Posterior vena cava (tissue), 2 donors: Measurements from ENCODE around the gene ARL14EP. TPM values are rescaled to one million over a fixed set of nuclear protein-coding genes. Genes with fewer than 3 reads are reported as not detected.

Source experiments
- DNase-seq: peaks from one replicate; pipeline ENCODE4 v3.0.0-alpha.2; 2020; ENCODE audit warnings: low spot score
- intact Hi-C, 2 donors: fragments of 100-400 bp; cut with DNase I; formaldehyde crosslinking; loops; one replicate each; pipeline versions ENCODE4 v1.14.1 to v1.14.2; 2022 to 2023
- total RNA-seq, 2 donors: library from RNA; stranded (reverse); fragmentation: NEBNext Ultra II Directional; extraction: Animal tissue kit (Norgen Biotek cat#: 25700); gene quantifications; one replicate each; pipeline ENCODE4 v1.2.1, GENCODE V29; 2021
- donor health status: DM: yes; HTN: yes; CAD: no.
- donor health status: DM: yes; HTN: yes; CAD: no.

ARL14EP gene
- total RNA-seq, 2 donors from 2014 or later, result 22.7 to 28.0 TPM

- intact Hi-C loops, result no loop called here
- DNase-seq, result no peak
Measured at GRCh38 chr11:30364837-30365482, 42.1 kb downstream of the ARL14EP start.

GRCh38 chr11:30365793-30366517 lies 43.1 kb downstream of the ARL14EP start:
- intact Hi-C loops, result no loop called here
- no peak for DNase-seq

GRCh38 chr11:30368394-30368793 lies 45.5 kb downstream of the ARL14EP start:
- intact Hi-C loops, result no loop called here
- no peak for DNase-seq

- intact Hi-C loops, result no loop called here
- no peak for DNase-seq
Measured at GRCh38 chr11:30370164-30370563, 47.3 kb downstream of the ARL14EP start.

GRCh38 chr11:30377347-30377746 lies 54.4 kb downstream of the ARL14EP start:
- intact Hi-C loops, result no loop called here

GRCh38 chr11:30380846-30381245 lies 57.9 kb downstream of the ARL14EP start:
- intact Hi-C loops, result no loop called here
- no peak for DNase-seq

More at GRCh38 chr11:30377347-30377746, 54.4 kb downstream of the ARL14EP start:
- no peak for DNase-seq

GRCh38 chr11:30381879-30382278 lies 59.0 kb downstream of the ARL14EP start:
- no peak for DNase-seq
- intact Hi-C loops, result no loop called here

Other genes starting within 250 kb of the ARL14EP start
- not detected for gene FSHB, start 92.1 kb upstream of the ARL14EP start, total RNA-seq